ENCODE data around the gene TP53BP2.

DNA sequence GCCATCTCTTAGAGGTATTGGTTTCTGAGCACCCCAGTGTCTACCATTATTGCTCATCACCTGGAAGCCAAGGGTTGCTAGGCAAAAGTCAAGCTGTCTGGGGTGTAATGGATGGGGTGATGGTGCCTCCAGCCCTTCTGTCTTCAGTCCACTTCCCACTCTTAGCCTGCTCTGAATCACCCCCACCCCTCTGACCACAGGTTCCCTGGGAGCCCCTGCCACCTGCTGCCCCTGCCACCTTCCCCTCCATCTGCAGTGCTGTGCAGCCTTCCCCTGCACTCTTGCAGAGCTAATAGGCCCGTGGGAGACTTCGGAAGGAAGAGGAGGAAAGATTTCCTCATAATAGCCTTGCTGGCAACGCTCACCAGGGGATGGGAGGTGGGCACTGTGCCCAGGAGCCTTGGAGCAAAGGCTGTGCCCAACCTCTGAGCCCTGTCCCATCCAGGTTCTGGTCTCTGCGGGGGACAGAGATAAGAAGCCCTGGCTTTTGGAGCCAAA, 97.9 kb downstream of the TP53BP2 start:
- TF ChIP-seq, protein P1, sequence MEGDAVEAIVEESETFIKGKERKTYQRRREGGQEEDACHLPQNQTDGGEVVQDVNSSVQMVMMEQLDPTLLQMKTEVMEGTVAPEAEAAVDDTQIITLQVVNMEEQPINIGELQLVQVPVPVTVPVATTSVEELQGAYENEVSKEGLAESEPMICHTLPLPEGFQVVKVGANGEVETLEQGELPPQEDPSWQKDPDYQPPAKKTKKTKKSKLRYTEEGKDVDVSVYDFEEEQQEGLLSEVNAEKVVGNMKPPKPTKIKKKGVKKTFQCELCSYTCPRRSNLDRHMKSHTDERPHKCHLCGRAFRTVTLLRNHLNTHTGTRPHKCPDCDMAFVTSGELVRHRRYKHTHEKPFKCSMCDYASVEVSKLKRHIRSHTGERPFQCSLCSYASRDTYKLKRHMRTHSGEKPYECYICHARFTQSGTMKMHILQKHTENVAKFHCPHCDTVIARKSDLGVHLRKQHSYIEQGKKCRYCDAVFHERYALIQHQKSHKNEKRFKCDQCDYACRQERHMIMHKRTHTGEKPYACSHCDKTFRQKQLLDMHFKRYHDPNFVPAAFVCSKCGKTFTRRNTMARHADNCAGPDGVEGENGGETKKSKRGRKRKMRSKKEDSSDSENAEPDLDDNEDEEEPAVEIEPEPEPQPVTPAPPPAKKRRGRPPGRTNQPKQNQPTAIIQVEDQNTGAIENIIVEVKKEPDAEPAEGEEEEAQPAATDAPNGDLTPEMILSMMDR (IDR thresholded peaks at IDR 0.05): no peak
- TF ChIP-seq POLR2A (IDR thresholded peaks at IDR 0.05) (no peak), EP300 (IDR thresholded peaks at IDR 0.05) (no peak)
